ENCODE measurements around the gene ZNF839.

Gene ZNF839

GRCh38 chr14:102314242-102315011 lies 5.1 kb upstream of the ZNF839 start (continued):
- TF ChIP-seq ZNF623 (tag by site-specific recombination; IDR thresholded peaks at IDR 0.05) (no peak), MYNN (tag by site-specific recombination; IDR thresholded peaks at IDR 0.05; ENCODE audit: borderline replicate concordance) (no peak), ZXDB (tag by site-specific recombination; IDR thresholded peaks at IDR 0.05) (peak; percentile 76; the same call in 1 of the 2 replicates), ZNF426 (tag by site-specific recombination; IDR thresholded peaks at IDR 0.05) (no peak), ZNF510 (tag by site-specific recombination; IDR thresholded peaks at IDR 0.05; ENCODE audit: insufficient replicate concordance) (no peak), ZSCAN4 (tag by site-specific recombination; IDR thresholded peaks at IDR 0.05) (peak; percentile 65; the same call in 1 of the 2 replicates), PRDM2 (tag by site-specific recombination; IDR thresholded peaks at IDR 0.05; ENCODE audit: borderline replicate concordance) (no peak), ZBTB44 (tag by site-specific recombination; IDR thresholded peaks at IDR 0.05) (no peak; the same call in none of the 2 replicates), ZNF792 (tag by site-specific recombination; IDR thresholded peaks at IDR 0.05) (0 out of 2 replicates have a peak, but pooled peaks have one; percentile 38), ZNF362 (tag by site-specific recombination; IDR thresholded peaks at IDR 0.05) (no peak), ZBTB26 (tag by site-specific recombination; optimal IDR thresholded peaks at IDR 0.05) (peak; percentile 66), ZNF600 (tag by site-specific recombination; IDR thresholded peaks at IDR 0.05) (peak; percentile 68; the same call in 1 of the 2 replicates), ZNF404 (tag by site-specific recombination; IDR thresholded peaks at IDR 0.05) (no peak), SP3 (tag by site-specific recombination; IDR thresholded peaks at IDR 0.05) (no peak; the same call in 1 of the 2 replicates), ZFP3 (tag by site-specific recombination; IDR thresholded peaks at IDR 0.05; ENCODE audit: low read depth) (no peak), ZBTB11 (tag by site-specific recombination; conservative IDR thresholded peaks at IDR 0.05; ENCODE audit: low read depth) (no peak), GLI2 (tag by site-specific recombination; IDR thresholded peaks at IDR 0.05; ENCODE audit: borderline replicate concordance, low read depth) (no peak), ZNF24 (tag by site-specific recombination; IDR thresholded peaks at IDR 0.05) (peak; percentile 67; the same call in 1 of the 2 replicates), ZNF18 (tag by site-specific recombination; IDR thresholded peaks at IDR 0.05) (peak; percentile 40; the same call in 1 of the 2 replicates), SP2 (tag by site-specific recombination; IDR thresholded peaks at IDR 0.05) (peak; percentile 10; the same call in 1 of the 2 replicates), ZNF660 (tag by site-specific recombination; IDR thresholded peaks at IDR 0.05) (peak; percentile 83), ZNF2 (tag by site-specific recombination; IDR thresholded peaks at IDR 0.05) (peak; percentile 98)
